HepG2 (cell line): ENCODE measurements around the gene EIF4A3. TPM values are rescaled to one million over a fixed set of nuclear protein-coding genes. Genes with fewer than 3 reads are reported as not detected.
A peak's percentile ranks its signal among the peaks of the same experiment; 100 is the strongest.

Experiments
- ATAC-seq: fragments of 200-7000 bp; cut with Tn5 transposase; 3 replicates; pipeline ENCODE4 v1.9.1; 2020; ENCODE audit warnings: mild to moderate bottlenecking, moderate library complexity
- BruUV-seq: library from RNA; stranded (reverse); fragments of 400-500 nt; replicated peaks from 2 replicates; lab custom pipeline; 2021; lab: Mats Ljungman, UMichigan
- CTCF ChIA-PET: fragments of 300-600 bp; formaldehyde crosslinking; extraction: SDS; loops from one replicate; lab custom pipeline; 2021; ENCODE audit warnings: low total read pairs, inconsistent platforms, low intra/inter-chr PET ratio; lab: Yijun Ruan, JAX
- POLR2A ChIA-PET: fragments of 350-600 bp; sonication (Branson Sonifier 250); formaldehyde crosslinking; loops from one replicate; lab custom pipeline; 2020; ENCODE audit warnings: antibody characterized with exemption, inconsistent platforms; lab: Yijun Ruan, JAX
- DNase-seq: peaks from one replicate; pipeline ENCODE4 v3.0.0-alpha.2; 2015; ENCODE audit warnings: low spot score
- FAIRE-seq: peaks from 3 replicates; lab custom pipeline; 2011; peaks lifted over from hg19 to GRCh38; lab: Jason Lieb, UNC
- H2AFZ ChIP-seq: one replicate; pipeline ENCODE4 v1.6.1; 2011; ENCODE audit warnings: low read length, inconsistent platforms
- H3K27ac ChIP-seq: fragments of 300-600 bp; 3 replicates; pipeline ENCODE4 v1.8.0; 2011; ENCODE audit warnings: mixed run types, mild to moderate bottlenecking, mixed read lengths, low read length, inconsistent platforms; ENCODE audit not compliant: insufficient read depth; ENCODE audit errors: extremely low read length
- H3K27me3 ChIP-seq, 2 experiments: fragments of 200-600 bp in 1 of 2; 2 replicates in 1 of 2; 3 replicates in 1 of 2; pipeline versions ENCODE4 v1.6.0 to v1.8.0; 2011; ENCODE audit warnings: low read length in 2 of 2, mild to moderate bottlenecking in 2 of 2, moderate library complexity in 2 of 2, inconsistent platforms in 1 of 2; ENCODE audit not compliant: insufficient read depth in 2 of 2, control insufficient read depth in 1 of 2
- H3K36me3 ChIP-seq, 2 experiments: fragments of 200-600 bp in 1 of 2; replicated peaks in 1 of 2; 2 replicates in 1 of 2; 3 replicates in 1 of 2; pipeline versions ENCODE4 v1.5.1 to v1.8.0; 2011; ENCODE audit warnings: low read length in 2 of 2, inconsistent platforms in 1 of 2; ENCODE audit not compliant: insufficient read depth in 2 of 2, control insufficient read depth in 1 of 2
- H3K4me1 ChIP-seq: 2 replicates; pipeline ENCODE4 v1.5.1; 2012; ENCODE audit warnings: low read length, inconsistent platforms; ENCODE audit not compliant: insufficient read depth
- H3K4me2 ChIP-seq: 2 replicates; pipeline ENCODE4 v1.6.0; 2011; ENCODE audit warnings: low read depth, low read length, inconsistent platforms
- H3K4me3 ChIP-seq, 3 experiments: fragments of 200-600 bp in 1 of 3; sonication (generic), shearing (Covaris generic) in 1 of 3; replicated peaks in 1 of 3; 2 replicates each; pipeline ENCODE4 v1.5.1; 2011 to 2016; ENCODE audit warnings: low read length in 3 of 3, inconsistent platforms in 2 of 3, low read depth in 2 of 3, mild to moderate bottlenecking in 2 of 3, control low read depth in 1 of 3, mixed read lengths in 1 of 3; ENCODE audit not compliant: insufficient read depth in 1 of 3
- H3K79me2 ChIP-seq: one replicate; pipeline ENCODE4 v1.6.1; 2011; ENCODE audit warnings: low read length, inconsistent platforms; ENCODE audit not compliant: insufficient read depth
- H3K9ac ChIP-seq: 2 replicates; pipeline ENCODE4 v1.6.0; 2011; ENCODE audit warnings: mild to moderate bottlenecking, low read depth, low read length, inconsistent platforms; ENCODE audit not compliant: insufficient read depth
- H3K9me3 ChIP-seq: 2 replicates; pipeline ENCODE4 v1.5.1; 2012; ENCODE audit warnings: mild to moderate bottlenecking, low read length
- H4K20me1 ChIP-seq: 2 replicates; pipeline ENCODE4 v1.6.0; 2011; ENCODE audit warnings: inconsistent platforms, mild to moderate bottlenecking, low read length, moderate library complexity; ENCODE audit not compliant: insufficient read depth
- AHR ChIP-seq: IDR thresholded peaks from 2 replicates; pipeline ENCODE4 v1.6.1; 2018; ENCODE audit warnings: missing genetic modification reagents, missing compliant biosample characterization
- DNMT3B ChIP-seq: conservative IDR thresholded peaks from 2 replicates; pipeline ENCODE4 v1.6.1; 2016; ENCODE audit warnings: missing biosample characterization, control low read depth
- FOSL2 ChIP-seq: sonication (generic); formaldehyde crosslinking; IDR thresholded peaks from 2 replicates; pipeline ENCODE4 v1.4.0; 2020; ENCODE audit warnings: missing genetic modification reagents
- GZF1 ChIP-seq: sonication (generic); formaldehyde crosslinking; IDR thresholded peaks from 2 replicates; pipeline ENCODE4 v1.5.1; 2020; ENCODE audit warnings: mild to moderate bottlenecking, missing genetic modification reagents
- MED1 ChIP-seq: sonication (generic); formaldehyde crosslinking; IDR thresholded peaks from 2 replicates; pipeline ENCODE4 v1.4.0; 2020; ENCODE audit warnings: missing genetic modification reagents
- MIER2 ChIP-seq: IDR thresholded peaks from 2 replicates; pipeline ENCODE4 v1.6.1; 2016; ENCODE audit warnings: missing biosample characterization, missing genetic modification reagents
- NCOA2 ChIP-seq: sonication (generic); formaldehyde crosslinking; IDR thresholded peaks from 2 replicates; pipeline ENCODE4 v1.8.0; 2022; ENCODE audit warnings: inconsistent platforms
- NR2F6 ChIP-seq, 2 experiments: IDR thresholded peaks; 2 replicates each; pipeline ENCODE4 v1.6.1; 2016; ENCODE audit warnings: antibody characterized with exemption in 1 of 2, mild to moderate bottlenecking in 1 of 2
- SCMH1 ChIP-seq: sonication (generic); formaldehyde crosslinking; IDR thresholded peaks from 2 replicates; pipeline ENCODE4 v1.9.0; 2021; ENCODE audit warnings: missing genetic modification reagents, mild to moderate bottlenecking, borderline replicate concordance
- TEAD3 ChIP-seq: optimal IDR thresholded peaks from 2 replicates; pipeline ENCODE3; 2016; ENCODE audit warnings: borderline replicate concordance
- WIZ ChIP-seq: sonication (generic); formaldehyde crosslinking; IDR thresholded peaks from 2 replicates; pipeline ENCODE4 v1.5.1; 2020; ENCODE audit warnings: mild to moderate bottlenecking, missing genetic modification reagents
- ZMYM3 ChIP-seq: sonication (generic); formaldehyde crosslinking; IDR thresholded peaks from 2 replicates; pipeline ENCODE4 v1.5.1; 2020; ENCODE audit warnings: mild to moderate bottlenecking, missing genetic modification reagents
- ZNF207 ChIP-seq: fragments of 450-650 bp; IDR thresholded peaks from 2 replicates; pipeline ENCODE4 v1.6.1; 2016; ENCODE audit warnings: antibody characterized with exemption, borderline replicate concordance
- ZNF24 ChIP-seq: fragments of 450-650 bp; IDR thresholded peaks from 2 replicates; pipeline ENCODE4 v1.6.1; 2017; ENCODE audit warnings: antibody characterized with exemption, mild to moderate bottlenecking
- ZNF501 ChIP-seq: sonication (generic); formaldehyde crosslinking; IDR thresholded peaks from 2 replicates; pipeline ENCODE4 v1.5.1; 2020; ENCODE audit warnings: mild to moderate bottlenecking, moderate library complexity, missing genetic modification reagents
- ZNF552 ChIP-seq: sonication (generic); formaldehyde crosslinking; IDR thresholded peaks from 2 replicates; pipeline ENCODE4 v1.9.0; 2022; ENCODE audit warnings: missing genetic modification reagents, mild to moderate bottlenecking, borderline replicate concordance
- ZNF7 ChIP-seq: IDR thresholded peaks from 2 replicates; pipeline ENCODE4 v1.6.1; 2016; ENCODE audit warnings: missing biosample characterization, missing genetic modification reagents
- ZNF773 ChIP-seq: sonication (generic); formaldehyde crosslinking; IDR thresholded peaks from 2 replicates; pipeline ENCODE4 v1.4.0; 2020; ENCODE audit warnings: missing genetic modification reagents, borderline replicate concordance
- WGBS: methylation state at CpG from one replicate; pipeline ENCODE4 v1.1.6; 2017; ENCODE audit warnings: low lambda C conversion rate; 5-methylcytosine and 5-hydroxymethylcytosine counted together
- in situ Hi-C: cut with HindIII; loops from 2 replicates; pipeline ENCODE4 v1.10.0; 2017; ENCODE audit warnings: low pct_unique_long_range_greater_than_20kb; ENCODE audit not compliant: extremely low pct_ligation_motif_present
- intact Hi-C: fragments of 100-400 bp; cut with micrococcal nuclease; formaldehyde crosslinking; loops from one replicate; pipeline ENCODE4 v1.10.0; 2022; ENCODE audit not compliant: unreplicated experiment
- polyA plus RNA-seq, 8 experiments: library from polyadenylated mRNA; depleted of rRNA in 3 of 8; stranded (reverse) in 7 of 8; unstranded in 1 of 8; fragments of >200 nt; fragmentation: Illumina TruSeq in 4 of 8; extraction: Trizol in 4 of 8; gene quantifications; 2 replicates each; pipeline versions ENCODE4 v1.2.1 to v1.2.3, GENCODE V29; 2011 to 2016; ENCODE audit warnings: low read depth in 4 of 8, missing spikeins in 1 of 8, mixed read lengths in 1 of 8; ENCODE audit not compliant: insufficient read depth in 1 of 8
- total RNA-seq, 5 experiments: library from RNA; depleted of rRNA; stranded (reverse); fragments of >200 nt; fragmentation: Illumina TruSeq; extraction: Trizol; gene quantifications; 2 replicates each; pipeline ENCODE4 v1.2.3, GENCODE V29; 2016; ENCODE audit warnings: low read depth in 1 of 5
- TF ChIP-seq, protein P1 (sequence below): fragments of 450-650 bp; IDR thresholded peaks from 2 replicates; pipeline ENCODE4 v1.6.1; 2017
- TF ChIP-seq, protein P2 (sequence below): sonication (generic); formaldehyde crosslinking; IDR thresholded peaks from 2 replicates; pipeline ENCODE4 v1.4.0; 2020; ENCODE audit warnings: missing genetic modification reagents
- TF ChIP-seq, protein P3 (sequence below): sonication (generic); formaldehyde crosslinking; IDR thresholded peaks from 2 replicates; pipeline ENCODE4 v1.5.0; 2020; ENCODE audit warnings: missing genetic modification reagents

Gene EIF4A3
- total and polyA plus RNA-seq, 2 of the 13 experiments (the other 11 are each of a cell fraction or from before 2014, with no cell fraction given): 145 to 187 TPM

DNA sequence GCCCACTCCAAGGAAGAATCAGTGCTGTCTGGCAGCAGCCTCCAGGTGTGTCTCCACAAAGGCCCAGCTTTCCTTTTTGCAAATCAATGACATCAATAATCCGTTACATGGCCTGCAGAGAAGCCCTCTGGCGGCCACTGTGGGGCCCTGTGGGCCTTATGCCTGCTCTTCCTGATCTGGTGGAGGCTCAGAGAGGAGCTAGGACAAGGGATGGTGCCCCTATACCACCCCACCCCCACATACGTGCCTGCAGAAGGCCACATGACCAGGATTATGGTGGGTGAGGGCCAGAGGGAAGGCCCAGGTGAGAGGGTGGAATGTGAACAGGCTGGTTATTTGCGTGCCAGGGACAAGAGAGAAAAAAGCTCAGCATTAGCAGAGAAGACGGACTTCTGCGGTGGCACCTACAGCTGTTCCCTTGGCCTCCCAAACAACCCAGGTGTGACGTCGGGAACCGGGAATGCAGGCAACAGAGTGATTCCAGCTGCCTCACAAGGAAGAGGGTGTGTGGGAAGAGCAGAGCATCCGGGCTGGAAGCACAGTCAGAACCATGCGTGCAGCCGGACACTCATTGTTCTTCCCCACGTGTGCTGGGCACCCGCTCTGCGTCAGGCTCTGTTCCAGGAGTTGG is 22.5 kb downstream of the EIF4A3 start (continued):
- TF ChIP-seq, protein P1, sequence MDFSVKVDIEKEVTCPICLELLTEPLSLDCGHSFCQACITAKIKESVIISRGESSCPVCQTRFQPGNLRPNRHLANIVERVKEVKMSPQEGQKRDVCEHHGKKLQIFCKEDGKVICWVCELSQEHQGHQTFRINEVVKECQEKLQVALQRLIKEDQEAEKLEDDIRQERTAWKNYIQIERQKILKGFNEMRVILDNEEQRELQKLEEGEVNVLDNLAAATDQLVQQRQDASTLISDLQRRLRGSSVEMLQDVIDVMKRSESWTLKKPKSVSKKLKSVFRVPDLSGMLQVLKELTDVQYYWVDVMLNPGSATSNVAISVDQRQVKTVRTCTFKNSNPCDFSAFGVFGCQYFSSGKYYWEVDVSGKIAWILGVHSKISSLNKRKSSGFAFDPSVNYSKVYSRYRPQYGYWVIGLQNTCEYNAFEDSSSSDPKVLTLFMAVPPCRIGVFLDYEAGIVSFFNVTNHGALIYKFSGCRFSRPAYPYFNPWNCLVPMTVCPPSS: no peak
- TF ChIP-seq ZMYM3 (CRISPR knock-in tag) (0 out of 2 replicates have a peak, but pooled peaks have one; percentile 13), MED1 (CRISPR knock-in tag) (0 out of 2 replicates have a peak, but pooled peaks have one; percentile 15), TEAD3 (CRISPR knock-in tag) (no peak), ZNF552 (CRISPR knock-in tag) (no peak), GZF1 (no peak)

DNA sequence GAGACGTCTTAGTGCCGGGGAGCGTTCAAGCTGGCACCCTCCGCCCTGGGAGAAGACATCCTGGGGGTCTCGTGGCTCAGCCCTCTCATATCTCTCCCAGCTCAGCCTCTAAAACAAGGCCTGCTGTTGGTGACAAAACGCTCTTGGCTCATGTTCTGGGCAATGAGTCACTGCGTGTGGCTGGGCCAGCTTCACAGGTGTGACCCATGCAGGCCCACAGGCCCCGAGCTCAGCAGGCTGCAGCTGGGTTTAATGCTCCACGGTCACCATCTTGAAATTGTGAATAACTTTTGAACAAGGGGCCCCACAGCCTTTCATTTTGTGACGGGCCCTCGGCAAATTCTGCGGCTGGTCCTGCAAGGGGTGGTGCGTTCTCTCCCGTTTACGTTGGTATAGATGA is 23.1 kb downstream of the EIF4A3 start:
- H3K9ac ChIP-seq: no peak overlapping the region
- 61% methylated on average over 14 of the region's 15 CpGs for WGBS
- H3K27ac ChIP-seq: no peak overlapping the region
- no peaks in the 10 kb centered on the region for H3K9me3 ChIP-seq
- POLR2A ChIA-PET: interaction anchor here (0.9 to 1.9 kb wide), 12 partner anchors 9 to 138 kb away, joined by 3 to 18 read pairs (median 5); partner anchors contain the start of genes GAA, SGSH and SLC26A11
- 0 out of 6 replicates have a peak overlapping the region, but pooled peaks of 1 of the 3 experiments have one; percentile 0 for H3K4me3 ChIP-seq
- no peaks in the 10 kb centered on the region for H4K20me1 ChIP-seq
- CTCF ChIA-PET: interaction anchor here (1.2 to 1.7 kb wide), 3 partner anchors 41 to 118 kb away, joined by 5 to 13 read pairs (median 7); no protein-coding TSS in a partner anchor
- BruUV-seq: no TSS peak
- intact Hi-C loops: loop anchor here (1.0 to 2.0 kb wide), 2 partner anchors 41 to 117 kb away; no protein-coding TSS in a partner anchor
- peaks cover 20% of the 10 kb centered on the region for H3K4me1 ChIP-seq
- H3K4me2 ChIP-seq: peak overlapping the region; percentile 53
- H3K27me3 ChIP-seq: no peaks in the 10 kb centered on the region; a peak in 2 of 5 replicates
- H3K36me3 ChIP-seq: no peaks in the 10 kb centered on the region
- H3K79me2 ChIP-seq: no peaks in the 10 kb centered on the region
- in situ Hi-C loops: loop anchor here (5.0 kb wide), 1 partner anchor 116 kb away; no protein-coding TSS in a partner anchor
- H2AFZ ChIP-seq: no peak overlapping the region
- no peak for DNase-seq
- no peak for FAIRE-seq
- peak; percentile 30 for ATAC-seq
- TF ChIP-seq ZNF24 (no peak), NCOA2 (CRISPR knock-in tag) (no peak), ZNF7 (CRISPR knock-in tag) (no peak), ZNF773 (CRISPR knock-in tag) (no peak), DNMT3B (no peak), ZNF501 (CRISPR knock-in tag) (peak; percentile 38; the same call in 1 of the 2 replicates), AHR (CRISPR knock-in tag) (0 out of 2 replicates have a peak, but pooled peaks have one; percentile 10), MIER2 (CRISPR knock-in tag) (no peak), SCMH1 (CRISPR knock-in tag) (no peak), ZNF207 (no peak), NR2F6 (IDR thresholded peaks at IDR 0.05) (no peak), NR2F6 (CRISPR knock-in tag; IDR thresholded peaks at IDR 0.05) (no peak), WIZ (CRISPR knock-in tag) (0 out of 2 replicates have a peak, but pooled peaks have one; percentile 6), FOSL2 (CRISPR knock-in tag) (0 out of 2 replicates have a peak, but pooled peaks have one; percentile 38)
- TF ChIP-seq, protein P2, sequence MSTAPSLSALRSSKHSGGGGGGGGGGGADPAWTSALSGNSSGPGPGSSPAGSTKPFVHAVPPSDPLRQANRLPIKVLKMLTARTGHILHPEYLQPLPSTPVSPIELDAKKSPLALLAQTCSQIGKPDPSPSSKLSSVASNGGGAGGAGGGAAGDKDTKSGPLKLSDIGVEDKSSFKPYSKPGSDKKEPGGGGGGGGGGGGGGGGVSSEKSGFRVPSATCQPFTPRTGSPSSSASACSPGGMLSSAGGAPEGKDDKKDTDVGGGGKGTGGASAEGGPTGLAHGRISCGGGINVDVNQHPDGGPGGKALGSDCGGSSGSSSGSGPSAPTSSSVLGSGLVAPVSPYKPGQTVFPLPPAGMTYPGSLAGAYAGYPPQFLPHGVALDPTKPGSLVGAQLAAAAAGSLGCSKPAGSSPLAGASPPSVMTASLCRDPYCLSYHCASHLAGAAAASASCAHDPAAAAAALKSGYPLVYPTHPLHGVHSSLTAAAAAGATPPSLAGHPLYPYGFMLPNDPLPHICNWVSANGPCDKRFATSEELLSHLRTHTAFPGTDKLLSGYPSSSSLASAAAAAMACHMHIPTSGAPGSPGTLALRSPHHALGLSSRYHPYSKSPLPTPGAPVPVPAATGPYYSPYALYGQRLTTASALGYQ (CRISPR knock-in tag): no peak
- TF ChIP-seq, protein P3, sequence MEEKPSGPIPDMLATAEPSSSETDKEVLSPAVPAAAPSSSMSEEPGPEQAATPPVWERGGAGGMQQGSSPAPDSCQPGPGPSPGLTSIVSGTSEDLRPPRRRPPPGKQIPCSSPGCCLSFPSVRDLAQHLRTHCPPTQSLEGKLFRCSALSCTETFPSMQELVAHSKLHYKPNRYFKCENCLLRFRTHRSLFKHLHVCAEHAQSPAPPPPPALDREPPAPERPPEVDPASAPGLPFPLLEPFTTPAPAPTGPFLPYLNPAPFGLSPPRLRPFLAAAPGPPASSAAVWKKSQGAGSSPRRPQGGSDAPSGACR: 0 out of 2 replicates have a peak, but pooled peaks have one; percentile 8
